OCI-LY3 (cell line): Measurements from ENCODE around the gene GADD45GIP1.

ENCODE experiments used
- H2AFZ ChIP-seq: fragments of 200-600, 300-600 bp; shearing (Covaris generic); 2 replicates; pipeline ENCODE4 v1.6.0; 2014; ENCODE audit warnings: antibody characterized with exemption, low read depth, low read length
- H3K27ac ChIP-seq: fragments of 200-600, 300-600 bp; sonication (generic); 2 replicates; pipeline ENCODE4 v1.5.1; 2014; ENCODE audit warnings: mild to moderate bottlenecking, low read length, moderate library complexity, mixed read lengths
- H3K27me3 ChIP-seq: fragments of 200-600, 300-600 bp; sonication (generic); 2 replicates; pipeline ENCODE4 v1.6.1; 2014; ENCODE audit warnings: low read depth, low read length, mixed read lengths
- H3K36me3 ChIP-seq: fragments of 200-600, 300-600 bp; sonication (generic); replicated peaks from 2 replicates; pipeline ENCODE3; 2014; ENCODE audit warnings: low read depth, low read length, mixed read lengths
- H3K4me1 ChIP-seq: fragments of 300-600, 200-600 bp; sonication (generic); 2 replicates; pipeline ENCODE4 v1.6.1; 2014; ENCODE audit warnings: low read length, mixed read lengths
- H3K4me2 ChIP-seq: fragments of 200-600, 300-600 bp; sonication (generic); 2 replicates; pipeline ENCODE4 v1.6.1; 2014; ENCODE audit warnings: low read length, mixed read lengths
- H3K4me3 ChIP-seq: fragments of 300-600, 200-600 bp; sonication (generic); 2 replicates; pipeline ENCODE4 v1.5.1; 2014; ENCODE audit warnings: antibody characterized with exemption, mild to moderate bottlenecking, low read length, moderate library complexity
- H3K79me2 ChIP-seq: fragments of 300-600, 200-600 bp; shearing (Covaris generic); 2 replicates; pipeline ENCODE4 v1.6.1; 2014; ENCODE audit warnings: mild to moderate bottlenecking, low read length, mixed read lengths
- H3K9ac ChIP-seq: fragments of 300-600, 200-600 bp; shearing (Covaris generic); 2 replicates; pipeline ENCODE4 v1.6.0; 2014; ENCODE audit warnings: mild to moderate bottlenecking, low read length, moderate library complexity
- H3K9me3 ChIP-seq: fragments of 200-600, 300-600 bp; shearing (Covaris generic); 2 replicates; pipeline ENCODE4 v1.6.1; 2014; ENCODE audit warnings: low read length, mixed read lengths; ENCODE audit not compliant: insufficient read depth
- H4K20me1 ChIP-seq: fragments of 200-600, 300-600 bp; sonication (generic); 2 replicates; pipeline ENCODE4 v1.6.1; 2016; ENCODE audit warnings: low read length, mixed read lengths; ENCODE audit not compliant: insufficient read depth
- CTCF ChIP-seq: fragments of 200-600, 300-600 bp; sonication (generic); IDR thresholded peaks from 2 replicates; pipeline ENCODE4 v1.5.1; 2014; ENCODE audit warnings: antibody characterized with exemption, low read length, low read depth
- EZH2phosphoT487 ChIP-seq: fragments of 200-600 bp; shearing (Covaris generic); IDR thresholded peaks from 2 replicates; pipeline ENCODE4 v1.6.1; 2018; ENCODE audit warnings: antibody characterized with exemption, mixed run types, low read depth

GADD45GIP1 gene

DNA sequence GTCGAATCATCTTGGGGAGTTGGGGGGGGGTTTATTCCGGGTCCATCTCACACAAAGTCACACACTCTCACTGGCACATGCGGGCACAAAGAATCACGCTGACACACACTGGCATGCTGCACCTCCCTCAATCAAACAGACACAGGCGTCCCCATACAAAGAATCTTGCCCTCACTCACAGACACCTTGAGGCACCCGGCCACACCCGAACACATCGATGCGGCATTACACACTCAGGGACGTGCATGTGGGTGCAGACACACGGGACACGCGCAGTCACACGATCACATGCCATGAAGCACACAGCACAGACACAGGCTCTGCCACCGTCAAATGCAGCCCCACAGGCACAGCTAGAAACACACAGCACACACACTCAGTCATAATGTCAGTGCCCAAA lies 46.1 kb upstream of the GADD45GIP1 start:
- H3K27me3 ChIP-seq, result no peaks in the 10 kb centered on the region

DNA sequence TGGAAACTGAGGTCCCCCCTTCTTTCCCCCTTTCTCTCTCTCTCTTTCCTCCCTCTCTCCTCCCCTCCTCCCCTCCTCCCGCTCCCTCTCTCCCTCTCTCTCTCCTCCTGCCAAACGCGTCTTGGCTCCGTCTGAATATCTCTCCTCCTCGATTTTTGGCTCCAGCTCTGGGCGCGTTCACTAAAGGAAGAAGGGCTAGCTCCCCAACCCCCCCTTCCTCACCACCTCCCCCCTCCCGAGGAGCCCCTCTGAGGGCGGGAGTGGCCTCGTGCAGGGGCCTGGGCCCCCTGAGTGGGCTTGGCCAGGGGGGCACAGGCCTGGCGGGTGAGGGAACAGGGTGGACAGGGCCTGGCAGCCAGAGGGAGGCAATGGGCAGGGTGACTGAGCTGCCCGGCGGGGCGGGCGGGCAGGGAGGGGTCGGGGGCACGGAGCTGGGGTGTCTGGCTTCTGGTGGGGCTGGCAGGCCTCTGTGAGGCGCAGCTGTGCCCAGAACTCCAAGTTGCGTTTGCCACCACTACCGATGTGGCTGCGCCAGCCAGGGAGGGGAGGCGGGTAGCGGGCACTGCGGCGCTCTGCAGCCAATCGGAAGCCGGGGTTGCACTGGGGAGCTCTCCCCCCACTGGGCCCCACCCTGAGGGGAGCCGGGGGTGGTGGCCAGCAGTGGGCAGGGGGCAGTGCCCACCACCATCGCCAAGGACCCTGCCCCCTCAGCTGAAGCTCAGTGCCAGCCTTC lies 45.3 kb upstream of the GADD45GIP1 start:
- Histone ChIP-seq H3K27ac (no peak overlapping the region), H3K36me3 (no peaks in the 10 kb centered on the region), H3K27me3 (no peaks in the 10 kb centered on the region), H3K4me2 (no peak overlapping the region), H3K4me3 (no peak overlapping the region), H2AFZ (no peak overlapping the region), H3K9ac (no peak overlapping the region), H3K79me2 (no peaks in the 10 kb centered on the region), H3K4me1 (no peaks in the 10 kb centered on the region), H4K20me1 (no peaks in the 10 kb centered on the region), H3K9me3 (no peaks in the 10 kb centered on the region)
- TF ChIP-seq CTCF, result no peak

More for the DNA sequence above, 46.1 kb upstream of the GADD45GIP1 start:
- H3K4me1 ChIP-seq, result no peaks in the 10 kb centered on the region
- H3K9ac ChIP-seq, result no peak overlapping the region
- no peak overlapping the region for H2AFZ ChIP-seq
- no peak overlapping the region for H3K4me3 ChIP-seq
- no peak for TF ChIP-seq EZH2phosphoT487
- no peak for TF ChIP-seq CTCF
- H3K36me3 ChIP-seq, result no peaks in the 10 kb centered on the region
- no peaks in the 10 kb centered on the region for H3K79me2 ChIP-seq
- H3K27ac ChIP-seq, result no peak overlapping the region
- H4K20me1 ChIP-seq, result no peaks in the 10 kb centered on the region
- H3K4me2 ChIP-seq, result no peak overlapping the region
- H3K9me3 ChIP-seq, result no peaks in the 10 kb centered on the region

GRCh38 chr19:13001502-13002165 lies 44.6 kb upstream of the GADD45GIP1 start:
- no peak overlapping the region for H3K27ac ChIP-seq
- no peak for TF ChIP-seq EZH2phosphoT487
- no peak for TF ChIP-seq CTCF
- H3K27me3 ChIP-seq, result no peaks in the 10 kb centered on the region
- H3K36me3 ChIP-seq, result no peaks in the 10 kb centered on the region
- no peak overlapping the region for H2AFZ ChIP-seq
- no peak overlapping the region for H3K4me3 ChIP-seq
- no peaks in the 10 kb centered on the region for H4K20me1 ChIP-seq
- no peak overlapping the region for H3K4me2 ChIP-seq
- H3K9ac ChIP-seq, result no peak overlapping the region
- H3K9me3 ChIP-seq, result no peaks in the 10 kb centered on the region
- no peaks in the 10 kb centered on the region for H3K79me2 ChIP-seq
- no peaks in the 10 kb centered on the region for H3K4me1 ChIP-seq

DNA sequence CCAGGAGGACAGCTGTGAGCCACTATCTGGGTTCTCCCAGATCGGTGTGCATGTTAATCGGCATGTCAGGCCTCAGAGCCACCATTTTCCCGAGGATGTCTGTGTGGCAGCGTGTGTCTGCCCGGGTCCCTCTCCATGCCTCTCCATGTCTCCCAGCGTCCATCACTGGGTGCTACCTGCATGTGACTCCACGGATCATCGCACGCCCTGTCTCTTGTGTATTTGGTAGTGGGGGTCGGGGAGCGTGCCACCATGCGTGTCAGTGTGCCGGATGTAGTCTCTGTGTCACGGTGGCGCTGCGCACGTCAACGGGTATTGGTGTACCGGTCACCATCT lies 44.1 kb upstream of the GADD45GIP1 start:
- no peak overlapping the region for H3K27ac ChIP-seq
- no peak overlapping the region for H2AFZ ChIP-seq
- no peak for TF ChIP-seq CTCF
- no peak for TF ChIP-seq EZH2phosphoT487
- no peak overlapping the region for H3K9ac ChIP-seq
- H3K79me2 ChIP-seq, result no peaks in the 10 kb centered on the region
- no peak overlapping the region for H3K4me2 ChIP-seq
- H3K36me3 ChIP-seq, result no peaks in the 10 kb centered on the region
- H4K20me1 ChIP-seq, result no peaks in the 10 kb centered on the region
- H3K4me1 ChIP-seq, result no peaks in the 10 kb centered on the region
- no peaks in the 10 kb centered on the region for H3K9me3 ChIP-seq
- H3K27me3 ChIP-seq, result no peaks in the 10 kb centered on the region
- no peak overlapping the region for H3K4me3 ChIP-seq
